SU-DHL-6 (cell line): ENCODE measurements around the gene SHC3.

Experiments used
- H2AFZ ChIP-seq: fragments of 200-600 bp; sonication (generic); 2 replicates; pipeline ENCODE4 v1.6.1; 2014; ENCODE audit warnings: low read depth, mild to moderate bottlenecking, moderate library complexity, mixed read lengths, antibody characterized with exemption, low read length; ENCODE audit not compliant: severe bottlenecking
- H3F3A ChIP-seq: fragments of 200-600 bp; shearing (Covaris generic); 2 replicates; pipeline ENCODE4 v1.6.0; 2016; ENCODE audit warnings: antibody characterized with exemption, mild to moderate bottlenecking; ENCODE audit not compliant: insufficient read depth
- H3K27ac ChIP-seq: fragments of 200-600 bp; sonication (generic); 2 replicates; pipeline ENCODE4 v1.5.1; 2016; ENCODE audit warnings: low read depth, mild to moderate bottlenecking, low read length, moderate library complexity, mixed read lengths
- H3K27me3 ChIP-seq: fragments of 200-600 bp; sonication (generic), shearing (Covaris generic); 2 replicates; pipeline ENCODE4 v1.6.0; 2014; ENCODE audit warnings: mild to moderate bottlenecking, low read length
- H3K36me3 ChIP-seq: fragments of 200-600 bp; sonication (generic); 2 replicates; pipeline ENCODE4 v1.6.1; 2014; ENCODE audit warnings: mild to moderate bottlenecking, low read length, mixed read lengths
- H3K4me2 ChIP-seq: fragments of 300-600, 200-600 bp; shearing (Covaris generic), sonication (generic); 2 replicates; pipeline ENCODE4 v1.6.0; 2014; ENCODE audit warnings: low read length, low read depth, mild to moderate bottlenecking; ENCODE audit not compliant: poor library complexity, severe bottlenecking
- H3K4me3 ChIP-seq: fragments of 200-600 bp; sonication (generic); 2 replicates; pipeline ENCODE4 v1.5.1; 2014; ENCODE audit warnings: antibody characterized with exemption, low read length, mild to moderate bottlenecking, mixed read lengths; ENCODE audit not compliant: insufficient read depth, poor library complexity, severe bottlenecking
- H3K79me2 ChIP-seq: fragments of 200-600 bp; sonication (generic); 2 replicates; pipeline ENCODE4 v1.6.1; 2014; ENCODE audit warnings: mild to moderate bottlenecking, low read length, moderate library complexity; ENCODE audit not compliant: insufficient read depth
- H3K9ac ChIP-seq: fragments of 200-600 bp; sonication (generic); 2 replicates; pipeline ENCODE4 v1.7.0; 2014; ENCODE audit warnings: mild to moderate bottlenecking, low read length
- H3K9me2 ChIP-seq: fragments of 200-600 bp; sonication (generic); replicated peaks from 2 replicates; pipeline ENCODE4 v1.6.1; 2014; ENCODE audit warnings: low read length; ENCODE audit not compliant: insufficient read depth
- H3K9me3 ChIP-seq: fragments of 200-600 bp; sonication (generic); 2 replicates; pipeline ENCODE4 v1.6.1; 2014; ENCODE audit warnings: low read length, mixed read lengths; ENCODE audit not compliant: insufficient read depth
- H4K20me1 ChIP-seq: fragments of 200-600 bp; sonication (generic); 2 replicates; pipeline ENCODE4 v1.6.1; 2014; ENCODE audit warnings: low read depth, mild to moderate bottlenecking, antibody characterized with exemption, low read length, moderate library complexity, mixed read lengths
- EZH2phosphoT487 ChIP-seq: fragments of 200-600 bp; sonication (generic), shearing (Covaris generic); conservative IDR thresholded peaks from 2 replicates; pipeline ENCODE4 v1.6.1; 2018; ENCODE audit warnings: mild to moderate bottlenecking, antibody characterized with exemption, low read length, moderate library complexity, mixed read lengths
- TF ChIP-seq, protein P1 (sequence below): fragments of 200-600 bp; sonication (generic); IDR thresholded peaks from one replicate; pipeline ENCODE4 v1.5.1; 2017; ENCODE audit warnings: antibody characterized with exemption, mild to moderate bottlenecking, low read length, moderate library complexity; ENCODE audit not compliant: insufficient read depth, poor library complexity, severe bottlenecking

The SHC3 gene, protein sequence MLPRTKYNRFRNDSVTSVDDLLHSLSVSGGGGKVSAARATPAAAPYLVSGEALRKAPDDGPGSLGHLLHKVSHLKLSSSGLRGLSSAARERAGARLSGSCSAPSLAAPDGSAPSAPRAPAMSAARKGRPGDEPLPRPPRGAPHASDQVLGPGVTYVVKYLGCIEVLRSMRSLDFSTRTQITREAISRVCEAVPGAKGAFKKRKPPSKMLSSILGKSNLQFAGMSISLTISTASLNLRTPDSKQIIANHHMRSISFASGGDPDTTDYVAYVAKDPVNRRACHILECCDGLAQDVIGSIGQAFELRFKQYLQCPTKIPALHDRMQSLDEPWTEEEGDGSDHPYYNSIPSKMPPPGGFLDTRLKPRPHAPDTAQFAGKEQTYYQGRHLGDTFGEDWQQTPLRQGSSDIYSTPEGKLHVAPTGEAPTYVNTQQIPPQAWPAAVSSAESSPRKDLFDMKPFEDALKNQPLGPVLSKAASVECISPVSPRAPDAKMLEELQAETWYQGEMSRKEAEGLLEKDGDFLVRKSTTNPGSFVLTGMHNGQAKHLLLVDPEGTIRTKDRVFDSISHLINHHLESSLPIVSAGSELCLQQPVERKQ

DNA sequence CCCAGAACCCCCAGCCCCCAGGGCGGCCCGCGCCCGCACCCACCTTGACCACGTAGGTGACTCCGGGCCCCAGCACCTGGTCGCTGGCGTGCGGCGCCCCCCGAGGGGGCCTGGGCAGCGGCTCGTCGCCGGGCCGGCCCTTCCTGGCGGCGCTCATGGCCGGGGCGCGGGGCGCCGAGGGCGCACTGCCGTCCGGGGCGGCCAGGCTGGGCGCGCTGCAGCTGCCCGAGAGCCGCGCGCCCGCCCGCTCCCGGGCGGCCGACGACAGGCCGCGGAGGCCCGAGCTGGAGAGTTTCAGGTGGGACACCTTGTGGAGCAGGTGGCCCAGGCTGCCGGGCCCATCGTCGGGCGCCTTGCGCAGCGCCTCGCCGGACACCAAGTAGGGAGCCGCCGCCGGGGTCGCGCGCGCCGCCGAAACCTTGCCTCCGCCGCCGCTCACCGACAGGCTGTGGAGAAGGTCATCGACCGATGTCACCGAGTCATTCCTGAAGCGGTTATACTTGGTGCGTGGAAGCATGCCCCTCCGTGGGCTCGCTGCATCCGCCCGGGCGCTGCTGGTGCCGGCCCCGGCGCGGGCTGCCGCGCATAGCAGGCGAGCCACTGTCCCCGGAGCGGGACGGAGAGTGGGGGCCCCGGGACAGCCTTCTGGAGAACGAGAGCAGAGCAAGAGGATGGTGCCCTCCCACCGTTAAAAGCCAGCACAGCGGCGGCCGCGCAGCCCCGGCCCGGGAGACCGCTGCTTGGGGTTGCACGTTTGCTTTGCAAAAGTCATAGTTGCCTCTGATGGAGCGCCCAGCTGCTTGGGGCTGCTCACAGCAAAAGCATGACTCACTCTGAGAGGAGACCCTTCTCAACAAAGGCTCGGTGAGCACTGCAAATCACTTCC lies at the start of gene SHC3:
SHC3 (minus strand) TSS at position 875 of the 886 bp plus-strand sequence; CDS start at position 517, 358 bp downstream.
- TF ChIP-seq EZH2phosphoT487 = no peak
- TF ChIP-seq, protein P1, sequence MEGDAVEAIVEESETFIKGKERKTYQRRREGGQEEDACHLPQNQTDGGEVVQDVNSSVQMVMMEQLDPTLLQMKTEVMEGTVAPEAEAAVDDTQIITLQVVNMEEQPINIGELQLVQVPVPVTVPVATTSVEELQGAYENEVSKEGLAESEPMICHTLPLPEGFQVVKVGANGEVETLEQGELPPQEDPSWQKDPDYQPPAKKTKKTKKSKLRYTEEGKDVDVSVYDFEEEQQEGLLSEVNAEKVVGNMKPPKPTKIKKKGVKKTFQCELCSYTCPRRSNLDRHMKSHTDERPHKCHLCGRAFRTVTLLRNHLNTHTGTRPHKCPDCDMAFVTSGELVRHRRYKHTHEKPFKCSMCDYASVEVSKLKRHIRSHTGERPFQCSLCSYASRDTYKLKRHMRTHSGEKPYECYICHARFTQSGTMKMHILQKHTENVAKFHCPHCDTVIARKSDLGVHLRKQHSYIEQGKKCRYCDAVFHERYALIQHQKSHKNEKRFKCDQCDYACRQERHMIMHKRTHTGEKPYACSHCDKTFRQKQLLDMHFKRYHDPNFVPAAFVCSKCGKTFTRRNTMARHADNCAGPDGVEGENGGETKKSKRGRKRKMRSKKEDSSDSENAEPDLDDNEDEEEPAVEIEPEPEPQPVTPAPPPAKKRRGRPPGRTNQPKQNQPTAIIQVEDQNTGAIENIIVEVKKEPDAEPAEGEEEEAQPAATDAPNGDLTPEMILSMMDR = no peak
- Histone ChIP-seq H3K27ac (no peak within 1 kb of the TSS), H3K4me2 (no peak within 1 kb of the TSS), H3K9ac (no peak within 1 kb of the TSS), H3K27me3 (no peaks in the 10 kb centered on the region), H3K9me2 (no peaks in the 10 kb centered on the region), H3K9me3 (no peaks in the 10 kb centered on the region), H4K20me1 (no peaks in the 10 kb centered on the region), H3F3A (no peaks in the 10 kb centered on the region), H3K36me3 (no peaks in the 10 kb centered on the region), H2AFZ (no peak within 1 kb of the TSS), H3K4me3 (no peak within 1 kb of the TSS), H3K79me2 (no peaks in the 10 kb centered on the region)

DNA sequence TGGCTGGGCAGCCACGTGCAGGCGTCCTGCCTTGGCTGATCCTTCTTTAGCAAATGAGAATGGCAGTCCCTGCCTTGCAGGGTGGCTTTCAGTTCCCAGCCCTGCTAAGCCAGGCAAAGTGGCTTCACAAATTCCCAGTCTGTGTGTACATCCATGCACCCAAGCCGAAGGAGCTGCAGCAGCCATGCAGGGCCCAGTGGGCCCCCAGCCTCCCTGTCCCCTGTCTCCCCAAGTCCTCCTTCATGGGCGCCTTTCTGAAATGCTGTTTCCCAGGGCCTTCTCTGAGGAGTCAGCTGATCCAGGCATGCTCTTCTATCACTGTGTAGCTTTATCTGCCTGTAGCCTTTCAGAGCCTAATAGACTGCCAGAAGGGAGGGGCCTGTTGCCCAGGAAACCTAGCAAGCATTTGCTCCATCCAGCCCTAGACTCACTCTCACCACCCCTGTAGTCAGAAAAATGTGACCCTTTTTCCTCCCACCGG lies 47.4 kb upstream of the SHC3 start:
- H3F3A ChIP-seq = no peaks in the 10 kb centered on the region
- H3K9ac ChIP-seq = no peak overlapping the region
- no peak overlapping the region for H3K4me2 ChIP-seq
- no peaks in the 10 kb centered on the region for H3K9me3 ChIP-seq
- no peaks in the 10 kb centered on the region for H3K9me2 ChIP-seq
- H4K20me1 ChIP-seq = no peaks in the 10 kb centered on the region
- H3K27me3 ChIP-seq = no peaks in the 10 kb centered on the region
- H3K79me2 ChIP-seq = no peaks in the 10 kb centered on the region
- no peak overlapping the region for H3K4me3 ChIP-seq
- TF ChIP-seq EZH2phosphoT487 = no peak
- TF ChIP-seq, protein P1 = no peak
- H3K27ac ChIP-seq = no peak overlapping the region
- no peak overlapping the region for H2AFZ ChIP-seq
- H3K36me3 ChIP-seq = no peaks in the 10 kb centered on the region

DNA sequence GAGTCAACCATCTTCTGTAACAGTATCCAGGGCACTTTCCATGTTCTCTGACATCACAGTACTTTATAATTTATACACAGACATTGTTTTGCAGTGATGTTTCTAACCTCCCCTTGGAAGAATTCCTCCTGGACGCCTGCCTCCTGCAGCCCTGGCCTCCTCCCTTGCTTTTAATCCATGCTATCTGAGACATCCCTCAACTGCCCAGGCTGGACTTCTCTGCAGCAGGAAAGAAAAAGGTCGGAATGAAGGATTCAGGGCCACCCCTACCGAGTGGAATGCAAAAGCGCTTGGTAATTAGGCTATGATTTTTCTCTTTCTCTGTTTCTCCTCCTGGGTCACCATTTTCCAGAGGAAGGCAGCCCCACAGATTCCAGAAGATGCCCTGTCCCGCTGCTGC lies 47.0 kb upstream of the SHC3 start:
- Histone ChIP-seq H3K4me3 (no peak overlapping the region), H3K9ac (no peak overlapping the region), H3F3A (no peaks in the 10 kb centered on the region), H3K9me3 (no peaks in the 10 kb centered on the region), H3K36me3 (no peaks in the 10 kb centered on the region), H3K27ac (no peak overlapping the region), H3K9me2 (no peaks in the 10 kb centered on the region), H3K27me3 (no peaks in the 10 kb centered on the region), H2AFZ (no peak overlapping the region), H4K20me1 (no peaks in the 10 kb centered on the region), H3K4me2 (no peak overlapping the region), H3K79me2 (no peaks in the 10 kb centered on the region)
- TF ChIP-seq, protein P1 = no peak
- no peak for TF ChIP-seq EZH2phosphoT487
